Loucy (cell line): ENCODE results near the gene ABCC11.

ENCODE experiments used
- CTCF ChIP-seq: fragments of 200-600 bp; sonication (generic); conservative IDR thresholded peaks from 2 replicates; pipeline ENCODE4 v1.5.1; 2014; ENCODE audit warnings: mild to moderate bottlenecking, antibody characterized with exemption, low read length
- EZH2phosphoT487 ChIP-seq: fragments of 200-600 bp; IDR thresholded peaks from 2 replicates; pipeline ENCODE4 v1.6.1; 2018; ENCODE audit warnings: antibody characterized with exemption, mild to moderate bottlenecking, moderate library complexity, borderline replicate concordance

- TF ChIP-seq CTCF = no peak
- no peak for TF ChIP-seq EZH2phosphoT487
These were observed 21.7 kb upstream of the ABCC11 start for GRCh38 chr16:48269011-48269410.
